Choroid plexus epithelial cell (primary cell): ENCODE results near the gene NMT1.

Experiments used
- DNase-seq: peaks from one replicate; pipeline ENCODE4 v3.0.0-alpha.2; 2010; ENCODE audit warnings: low read depth
- H3K4me3 ChIP-seq: 2 replicates; pipeline ENCODE4 v1.5.1; 2011; ENCODE audit warnings: low read depth, mild to moderate bottlenecking, control low read depth, low read length, moderate library complexity
- CTCF ChIP-seq: conservative IDR thresholded peaks from 2 replicates; pipeline ENCODE4 v1.5.1; 2011; ENCODE audit warnings: low read depth, mild to moderate bottlenecking, control low read depth, inconsistent platforms, low read length, moderate library complexity

The NMT1 gene

GRCh38 chr17:45108595-45109521 lies 47.7 kb downstream of the NMT1 start:
- H3K4me3 ChIP-seq, result no peak overlapping the region
- no peak for DNase-seq
- TF ChIP-seq CTCF, result no peak

- H3K4me3 ChIP-seq, result no peak overlapping the region
- DNase-seq, result peak; percentile 44
- no peak for TF ChIP-seq CTCF
These were observed 49.8 kb downstream of the NMT1 start for GRCh38 chr17:45110676-45111611.

GRCh38 chr17:45111850-45112249 lies 50.7 kb downstream of the NMT1 start:
- no peak for DNase-seq
- H3K4me3 ChIP-seq, result no peak overlapping the region

GRCh38 chr17:45112559-45113423 lies 51.7 kb downstream of the NMT1 start:
- no peak overlapping the region for H3K4me3 ChIP-seq
- no peak for DNase-seq
- TF ChIP-seq CTCF, result no peak

More at GRCh38 chr17:45111850-45112249, 50.7 kb downstream of the NMT1 start:
- TF ChIP-seq CTCF, result no peak

DNA sequence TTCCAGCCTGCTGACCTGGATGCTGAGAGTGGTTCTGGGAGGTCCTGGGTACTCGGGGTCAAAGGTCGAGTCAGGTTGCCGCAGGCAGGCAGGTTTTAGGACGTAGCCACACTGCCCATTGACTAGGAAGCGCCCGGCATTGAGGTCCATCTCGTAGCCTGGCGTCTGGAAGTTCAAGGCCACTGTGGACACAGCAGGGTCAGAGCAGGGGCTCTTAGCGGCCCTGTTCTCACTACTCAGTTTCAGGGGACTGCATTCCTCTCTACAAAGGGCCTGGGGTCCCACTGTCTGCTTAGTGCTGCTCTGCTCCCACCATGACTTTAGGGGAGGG lies 52.3 kb downstream of the NMT1 start:
- DNase-seq, result no peak
- TF ChIP-seq CTCF, result no peak
- no peak overlapping the region for H3K4me3 ChIP-seq

- DNase-seq, result no peak
- no peak for TF ChIP-seq CTCF
- H3K4me3 ChIP-seq, result no peak overlapping the region
These were observed 53.2 kb downstream of the NMT1 start for GRCh38 chr17:45114117-45114932.
